Measurements from ENCODE around the gene LSM7. TPM values are rescaled to one million over a fixed set of nuclear protein-coding genes. Genes with fewer than 3 reads are reported as not detected.

Gene LSM7
- total RNA-seq, 4 donors from 2014 or later = 70.0 to 109 (median 77.5) TPM

Other genes with a start within 250 kb of the LSM7 start
- gene MOB3A, start 232.3 kb downstream of the LSM7 start, total RNA-seq = 10 to 100 TPM; 16.0 to 30.8 (median 22.2) TPM
- 1 to 10 TPM in 1 of 4 donors, under 1 TPM in 1, not detected in 2; 0.93 to 1.4 TPM for gene IZUMO4, start 231.7 kb downstream of the LSM7 start, total RNA-seq
- gene AP3D1, start 177.0 kb downstream of the LSM7 start, total RNA-seq = 100 to 1,000 TPM in 1 of 4 donors, 10 to 100 TPM in 3; 71.0 to 139 (median 99.0) TPM
- 10 to 100 TPM in 3 of 4 donors, 1 to 10 TPM in 1; 9.3 to 48.5 (median 15.8) TPM for gene DOT1L, start 164.7 kb downstream of the LSM7 start, total RNA-seq
- 10 to 100 TPM; 50.1 to 72.4 (median 61.6) TPM for gene PLEKHJ1, start 92.3 kb downstream of the LSM7 start, total RNA-seq
- 10 to 100 TPM; 23.9 to 29.2 (median 26.5) TPM for gene SF3A2, start 91.8 kb downstream of the LSM7 start, total RNA-seq
- 1 to 10 TPM in 2 of 4 donors, under 1 TPM in 2; 0.80 to 3.9 (median 1.2) TPM for gene AMH, start 79.3 kb downstream of the LSM7 start, total RNA-seq
- 100 to 1,000 TPM; 152 to 383 (median 303) TPM for gene JSRP1, start 72.2 kb downstream of the LSM7 start, total RNA-seq
- gene PEAK3, start 46.4 kb downstream of the LSM7 start, total RNA-seq = under 1 TPM in 1 of 4 donors, not detected in 3; 0.11 TPM
- gene LINGO3, start 20.4 kb downstream of the LSM7 start, total RNA-seq = not detected
- gene SPPL2B, start 98 bp upstream of the LSM7 start, total RNA-seq = 10 to 100 TPM; 18.1 to 27.7 (median 23.2) TPM
- gene TMPRSS9, start 31.7 kb upstream of the LSM7 start, total RNA-seq = not detected
- 10 to 100 TPM; 23.7 to 60.3 (median 46.8) TPM for gene TIMM13, start 99.0 kb upstream of the LSM7 start, total RNA-seq
- 10 to 100 TPM; 14.8 to 34.1 (median 23.6) TPM for gene LMNB2, start 128.4 kb upstream of the LSM7 start, total RNA-seq
- gene GADD45B, start 147.5 kb upstream of the LSM7 start, total RNA-seq = 10 to 100 TPM; 32.2 to 48.7 (median 41.7) TPM